ENCODE results near the gene EHMT2.
A peak's percentile ranks its signal among the peaks of the same experiment; 100 is the strongest.

EHMT2 gene

GRCh38 chr6:31888276-31889258, 8.9 kb downstream of the EHMT2 start:
- DNase-seq (ENCODE audit: low read depth), result peak; percentile 28

- DNase-seq (ENCODE audit: low read depth), result no peak
Observed at GRCh38 chr6:31887173-31888007, 10.1 kb downstream of the EHMT2 start.

GRCh38 chr6:31886541-31886991, 10.9 kb downstream of the EHMT2 start:
- DNase-seq (ENCODE audit: low read depth), result no peak

- no peak for DNase-seq (ENCODE audit: low read depth)
Observed at GRCh38 chr6:31884528-31885035, 12.9 kb downstream of the EHMT2 start.

- DNase-seq (ENCODE audit: low read depth), result no peak
Observed at GRCh38 chr6:31883676-31884075, 13.8 kb downstream of the EHMT2 start.

GRCh38 chr6:31882344-31882743, 15.2 kb downstream of the EHMT2 start:
- no peak for DNase-seq (ENCODE audit: low read depth)

- no peak for DNase-seq (ENCODE audit: low read depth)
Observed at GRCh38 chr6:31881136-31881859, 16.2 kb downstream of the EHMT2 start.

- DNase-seq (ENCODE audit: low read depth), result no peak
Observed at GRCh38 chr6:31880616-31881015, 16.9 kb downstream of the EHMT2 start.

GRCh38 chr6:31879901-31880300, 17.6 kb downstream of the EHMT2 start:
- DNase-seq (ENCODE audit: low read depth), result no peak

- no peak for DNase-seq (ENCODE audit: low read depth)
Observed at GRCh38 chr6:31879143-31879542, 18.4 kb downstream of the EHMT2 start.

GRCh38 chr6:31878726-31879125, 18.8 kb downstream of the EHMT2 start, which contains the start of gene SLC44A4:
Gene SLC44A4 (minus strand): TSS chr6:31878997. CDS start chr6:31878980, 17 bp downstream.
- no peak for DNase-seq (ENCODE audit: low read depth)

GRCh38 chr6:31878222-31878621, 19.3 kb downstream of the EHMT2 start:
- no peak for DNase-seq (ENCODE audit: low read depth)

- DNase-seq (ENCODE audit: low read depth), result no peak
Observed at GRCh38 chr6:31877651-31878161, 19.8 kb downstream of the EHMT2 start.

GRCh38 chr6:31877125-31877650, 20.3 kb downstream of the EHMT2 start:
- no peak for DNase-seq (ENCODE audit: low read depth)

GRCh38 chr6:31876357-31876756, 21.1 kb downstream of the EHMT2 start:
- DNase-seq (ENCODE audit: low read depth), result no peak

GRCh38 chr6:31875877-31876276, 21.6 kb downstream of the EHMT2 start:
- DNase-seq (ENCODE audit: low read depth), result no peak

- DNase-seq (ENCODE audit: low read depth), result no peak
Observed at GRCh38 chr6:31874836-31875572, 22.5 kb downstream of the EHMT2 start.

- no peak for DNase-seq (ENCODE audit: low read depth)
Observed at GRCh38 chr6:31874084-31874670, 23.3 kb downstream of the EHMT2 start.

- no peak for DNase-seq (ENCODE audit: low read depth)
Observed at GRCh38 chr6:31871046-31871659, 26.3 kb downstream of the EHMT2 start.

Measured in stimulated activated CD8-positive, alpha-beta memory T cell treated with anti-CD3 and anti-CD28 coated beads, Interleukin-15, amount 100 ng/mL, for 1 hour (primary cell).